Inflammatory macrophage treated with lipopolysaccharide for 1 hour (primary cell): ENCODE measurements around the gene GCC1.

Experiments used
- DNase-seq, 2 donors: peaks; one replicate each; pipeline ENCODE4 v3.0.0-alpha.2; 2020 to 2022

GCC1 gene

DNA sequence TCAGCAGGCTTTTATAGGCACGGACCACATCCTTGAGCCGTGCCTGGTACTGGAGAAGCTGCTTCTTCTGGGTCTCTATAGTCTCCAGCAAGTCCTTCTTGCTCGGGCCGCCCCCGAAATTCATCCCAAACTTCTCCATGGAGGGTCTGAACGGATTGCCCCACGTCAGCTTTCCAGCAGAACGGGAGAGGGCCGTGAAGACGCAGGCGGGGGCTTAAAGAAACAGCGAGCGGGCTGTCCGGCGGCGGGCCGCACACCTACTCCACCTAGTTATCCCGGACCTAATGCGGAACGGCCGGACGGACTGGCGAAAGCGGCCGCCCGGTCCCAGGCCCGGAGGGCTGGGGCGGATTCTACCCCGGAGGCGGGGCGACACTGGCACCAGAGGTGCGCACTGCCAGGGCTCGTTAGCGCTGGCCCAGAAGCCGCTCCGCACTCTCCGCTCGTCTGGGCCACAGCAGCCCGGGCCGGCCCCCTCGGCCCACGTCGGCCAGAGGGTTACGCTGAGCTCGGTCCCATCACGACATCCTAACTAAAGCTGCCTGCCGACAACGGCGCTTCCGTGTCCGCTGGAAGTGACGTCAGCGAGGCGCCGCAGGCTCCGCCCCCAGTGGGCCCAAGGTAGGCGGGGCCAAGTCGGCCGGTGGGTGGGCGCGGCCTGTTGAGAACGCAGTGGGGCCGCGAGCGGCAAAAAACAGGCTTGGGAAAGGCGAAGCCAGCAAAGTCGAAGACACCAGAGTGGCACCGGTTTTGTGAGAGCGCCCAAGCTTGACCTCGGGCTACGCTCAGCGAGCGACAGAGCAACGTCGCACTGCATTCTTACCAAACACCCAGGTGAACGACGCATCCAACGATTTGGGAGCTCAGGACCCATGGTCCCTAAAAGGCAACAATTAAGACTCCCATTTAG lies at the start of gene GCC1:
Gene GCC1 (minus strand): TSS at position 553 of the 910 bp plus-strand sequence. CDS start 414 bp downstream, at position 139.
- DNase-seq: peak; percentile 87 to 96

GRCh38 chr7:127632276-127632910 lies 47.0 kb upstream of the GCC1 start:
- DNase-seq: no peak

- DNase-seq: peak; percentile 9 to 17
Measured at GRCh38 chr7:127629268-127629854, 44.0 kb upstream of the GCC1 start.

DNA sequence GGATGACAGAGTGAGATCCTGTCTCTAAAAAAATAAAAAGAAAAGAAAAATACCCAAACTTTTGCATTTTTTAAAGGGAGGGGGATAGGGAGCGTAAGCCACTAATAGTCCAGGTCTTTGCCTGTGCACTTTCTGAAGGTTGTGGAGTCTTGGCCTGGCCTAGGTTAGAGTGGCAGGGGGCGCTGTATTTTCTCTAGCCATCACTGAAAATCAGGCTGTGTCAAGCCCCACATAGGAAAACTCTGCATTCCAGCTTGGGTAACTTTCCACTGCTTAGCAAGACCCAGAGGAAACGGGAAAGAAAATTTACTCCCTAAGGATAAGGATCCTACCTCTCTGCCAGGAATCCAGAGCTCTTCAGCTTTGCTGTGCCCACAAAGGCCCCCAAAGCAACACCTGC lies 43.0 kb upstream of the GCC1 start:
- DNase-seq: no peak

DNA sequence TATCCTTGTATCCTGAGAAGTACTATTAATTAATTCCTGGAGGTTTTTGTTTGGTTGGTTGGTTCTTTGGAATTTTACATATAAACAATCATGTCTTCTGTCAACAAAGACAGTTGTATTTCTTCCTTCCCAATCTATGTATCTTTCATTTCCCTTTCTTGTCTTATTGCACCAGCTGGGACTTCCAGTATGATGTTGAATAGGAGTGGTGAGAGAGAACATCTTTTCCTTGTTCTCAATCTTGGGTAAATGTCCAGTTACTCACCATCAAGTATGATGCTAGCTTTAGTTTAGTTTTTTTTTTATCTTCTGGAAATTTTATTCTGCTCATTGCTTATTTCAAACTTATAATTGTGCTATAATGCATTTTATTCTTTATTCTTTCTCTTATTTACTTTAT lies 39.9 kb upstream of the GCC1 start:
- peak; percentile 51 to 60 for DNase-seq

GRCh38 chr7:127620406-127621233 lies 35.2 kb upstream of the GCC1 start:
- no peak for DNase-seq

DNA sequence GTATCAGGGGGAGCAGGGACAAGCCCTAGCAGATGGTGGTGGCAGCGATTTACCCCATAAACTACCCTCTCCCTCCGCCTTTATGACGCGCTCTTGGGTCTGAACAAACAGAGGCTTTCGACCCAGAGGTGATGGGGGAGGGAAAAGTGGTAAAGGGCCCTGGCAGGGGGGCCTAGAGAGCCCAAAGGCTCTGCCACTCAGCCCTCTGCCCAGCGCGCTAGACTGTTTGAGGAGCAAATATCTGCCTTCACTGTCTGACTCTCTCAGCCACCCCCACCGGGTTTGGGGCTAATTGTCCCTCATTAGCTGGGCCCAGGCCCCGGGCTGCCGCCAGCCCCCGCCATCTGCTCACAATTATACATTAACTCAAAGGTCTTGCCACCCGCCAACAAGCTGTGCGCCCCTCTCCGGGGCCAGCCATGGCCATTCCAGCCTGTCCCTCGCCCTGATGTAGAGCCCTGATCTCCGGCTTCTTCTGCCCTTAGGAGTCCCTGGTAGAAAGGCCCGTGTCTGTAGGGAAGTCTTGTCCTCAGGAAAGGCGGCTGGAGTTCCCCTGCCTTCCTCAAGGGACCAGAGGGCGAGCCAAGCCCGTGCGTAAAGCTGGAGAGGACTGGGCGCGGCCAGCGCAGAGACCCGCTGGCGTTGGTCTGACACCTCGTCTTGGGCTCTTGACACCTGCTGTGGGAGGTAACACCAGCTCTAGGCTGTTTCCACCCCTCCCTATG lies 34.4 kb upstream of the GCC1 start:
- DNase-seq: no peak

DNA sequence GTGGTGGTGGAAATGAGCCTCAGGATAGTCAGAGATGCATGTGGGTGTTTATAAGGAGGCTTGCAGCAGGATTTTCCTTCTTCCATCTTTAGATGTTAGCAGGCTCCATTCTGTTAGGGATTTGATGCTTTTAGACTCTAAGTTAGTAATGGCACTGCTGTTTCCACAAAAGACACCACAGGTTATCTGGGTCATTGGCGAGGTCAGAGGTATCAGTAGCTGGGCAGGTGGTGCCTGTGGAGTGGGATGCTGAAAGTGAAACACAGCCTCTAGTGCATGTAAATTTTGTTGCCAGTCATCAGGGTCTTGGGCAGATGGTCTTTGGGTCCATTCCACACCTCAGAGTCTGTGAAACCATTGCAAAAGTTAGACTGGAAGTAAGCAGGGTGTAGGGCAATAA lies 33.4 kb upstream of the GCC1 start:
- no peak for DNase-seq

GRCh38 chr7:127618042-127618441 lies 32.6 kb upstream of the GCC1 start, which contains the start of gene PAX4:
PAX4 (minus strand) TSS chr7:127618142; CDS start chr7:127615928, 2,214 bp downstream.
- DNase-seq: no peak

DNA sequence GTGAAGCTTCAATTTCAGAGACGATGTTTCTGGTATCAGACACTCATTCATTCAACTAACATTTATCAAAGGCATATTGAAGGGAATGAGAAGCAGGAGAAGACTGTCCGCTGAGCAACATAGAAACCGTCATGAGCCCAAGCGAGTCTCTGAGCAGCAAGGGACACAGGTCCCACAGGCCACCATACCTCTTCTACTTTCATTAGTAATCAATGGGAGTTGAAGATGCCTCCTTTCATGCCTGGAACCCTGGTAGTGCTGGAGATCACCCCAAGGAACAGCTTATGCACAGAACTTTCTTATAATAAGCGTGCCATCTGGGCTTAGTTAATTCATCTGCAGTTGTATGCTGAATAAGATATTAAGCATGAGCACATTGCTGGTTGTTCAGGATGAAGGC lies 31.3 kb upstream of the GCC1 start:
- no peak for DNase-seq

- DNase-seq: no peak
Measured at GRCh38 chr7:127612263-127612662, 26.9 kb upstream of the GCC1 start.

DNA sequence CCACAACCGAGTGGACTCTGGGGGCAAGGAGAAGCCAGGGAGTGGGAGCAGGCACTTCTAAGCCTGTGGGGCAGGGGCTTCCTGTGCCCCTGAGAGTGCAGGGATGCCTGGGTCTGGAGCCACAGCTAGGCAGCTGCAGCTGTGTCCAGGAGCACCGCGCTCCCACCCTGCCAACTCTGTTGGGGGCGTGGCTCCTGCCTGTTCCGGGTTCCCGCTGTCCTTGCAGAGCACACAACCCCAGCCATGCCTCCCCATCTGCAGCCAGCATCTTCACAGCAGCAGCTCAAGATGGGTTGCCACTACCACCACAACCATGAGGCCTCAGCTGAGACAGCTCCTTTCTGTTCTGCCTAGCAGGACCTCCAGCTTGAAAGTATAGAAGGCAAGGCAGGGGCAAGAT lies 23.9 kb upstream of the GCC1 start:
- no peak for DNase-seq

DNA sequence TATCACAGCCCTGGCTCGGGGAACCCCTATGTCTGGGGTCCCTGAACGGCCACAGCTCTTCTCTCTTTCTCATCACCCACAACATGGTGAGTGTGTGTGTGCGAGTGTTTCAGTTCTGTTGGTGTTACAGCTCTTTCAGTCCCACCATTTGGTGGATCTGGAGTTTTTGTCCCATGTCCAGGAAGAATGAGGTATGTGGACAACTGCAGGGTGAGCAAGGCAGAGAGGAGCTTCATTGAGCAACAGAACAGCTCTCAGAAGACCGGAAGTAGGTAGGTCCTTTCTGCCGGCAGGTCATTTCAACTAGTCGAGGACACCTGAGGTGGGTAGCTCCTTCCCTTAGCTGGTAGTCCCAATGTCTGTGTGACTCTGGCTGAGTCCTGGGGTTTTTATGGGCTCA lies 23.1 kb upstream of the GCC1 start:
- no peak for DNase-seq

DNA sequence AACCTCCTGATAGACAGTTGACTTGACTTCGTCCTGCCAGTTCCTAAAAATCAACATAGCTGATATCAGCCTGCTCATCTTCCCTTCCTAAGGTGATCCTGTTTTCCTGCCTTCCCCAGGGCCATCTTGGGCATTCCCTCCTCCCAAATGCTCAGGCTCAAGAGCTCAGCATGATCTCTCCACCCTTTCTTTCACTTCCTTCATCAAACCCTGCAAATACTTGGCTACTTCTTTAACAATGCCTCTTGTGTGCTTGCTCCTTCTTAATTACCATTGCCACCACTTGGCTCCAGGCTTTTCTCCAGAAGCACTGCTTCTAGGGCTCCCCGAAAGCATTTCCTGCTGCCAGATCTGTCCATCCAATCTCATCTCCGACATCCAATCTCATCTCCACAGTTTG lies 15.5 kb upstream of the GCC1 start:
- DNase-seq: no peak

GRCh38 chr7:127598318-127598717 lies 12.9 kb upstream of the GCC1 start:
- no peak for DNase-seq

- no peak for DNase-seq
Measured at GRCh38 chr7:127595737-127596136, 10.3 kb upstream of the GCC1 start.

- peak; percentile 33 to 42 for DNase-seq
Measured at GRCh38 chr7:127594490-127594889, 9.1 kb upstream of the GCC1 start.

GRCh38 chr7:127592550-127592949 lies 7.2 kb upstream of the GCC1 start:
- no peak for DNase-seq

GRCh38 chr7:127591591-127591990 lies 6.2 kb upstream of the GCC1 start:
- DNase-seq: no peak

GRCh38 chr7:127591189-127591588 lies 5.8 kb upstream of the GCC1 start:
- DNase-seq: no peak

DNA sequence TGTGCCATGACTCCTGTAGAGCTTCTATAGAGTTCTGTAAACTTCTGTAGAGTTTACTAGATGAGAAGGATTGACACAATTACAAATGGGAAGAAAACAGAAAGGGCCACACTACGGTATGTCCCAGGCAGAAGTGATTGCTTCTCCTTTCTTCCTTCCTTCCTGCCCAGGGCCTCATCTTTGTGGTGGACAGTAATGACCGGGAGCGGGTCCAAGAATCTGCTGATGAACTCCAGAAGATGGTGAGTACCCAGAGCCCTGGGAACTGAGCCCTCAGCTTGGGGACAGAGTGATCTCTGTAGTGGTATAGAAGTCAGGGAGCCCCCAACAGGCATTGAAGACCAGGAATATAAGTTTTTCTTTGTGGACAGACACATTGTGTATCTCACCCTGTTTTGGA lies 4.5 kb upstream of the GCC1 start:
- peak in 1 of 2 donors; percentile 11 for DNase-seq
